ENCODE results near the gene CBX7. TPM values are rescaled to one million over a fixed set of nuclear protein-coding genes. Genes with fewer than 3 reads are reported as not detected.

CBX7 gene
- total RNA-seq = 100 to 1,000 TPM; 189 to 264 (median 206) TPM

DNA sequence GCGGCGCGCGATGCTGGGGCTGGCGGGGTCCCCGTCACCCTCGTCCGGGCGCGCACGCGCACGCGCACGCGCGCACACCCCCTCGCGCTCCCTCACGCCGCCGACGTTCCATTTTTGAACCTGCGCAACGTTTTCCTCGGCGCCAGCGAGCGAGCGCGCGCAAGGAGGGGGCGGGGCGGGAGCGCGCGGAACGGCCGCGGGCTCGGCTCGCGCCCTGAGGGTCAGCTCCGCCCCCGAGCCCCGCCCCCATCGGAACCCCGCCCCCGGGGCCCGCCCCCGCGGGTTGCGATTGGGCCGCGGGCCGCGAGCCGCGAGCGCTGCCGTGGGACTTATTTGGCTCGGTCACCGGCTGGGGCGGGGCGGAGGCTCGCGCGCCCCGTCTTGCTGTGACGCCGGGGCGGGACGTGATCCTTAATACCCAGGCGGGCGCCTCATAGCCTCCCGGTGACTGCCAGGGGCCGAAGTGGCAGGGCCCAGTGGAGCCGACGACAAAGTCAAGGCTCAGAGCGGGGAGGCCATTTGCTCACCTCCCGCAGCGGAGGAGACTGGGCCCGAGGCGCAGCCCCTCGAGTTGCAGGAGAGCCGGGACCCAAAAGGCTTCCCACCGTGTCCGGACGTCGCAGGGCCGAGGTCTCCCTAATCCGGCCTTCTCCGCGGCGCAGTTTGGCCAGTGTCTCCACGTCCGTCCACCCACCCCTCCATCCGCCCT lies at the start of gene CBX7:
TSS of gene CBX7 (minus strand) at position 170 of the 709 bp plus-strand sequence. CDS start 236 bp downstream, outside the sequence.
- Histone ChIP-seq H3K9me3 (no peaks in the 10 kb centered on the region), H3K4me1 (peaks cover 0 to 53% (median 26%) of the 10 kb centered on the region in 4 donors)
- 0 to 2% methylated on average over 10 to 47 of the region's 98 CpGs for WGBS, 2 donors

DNA sequence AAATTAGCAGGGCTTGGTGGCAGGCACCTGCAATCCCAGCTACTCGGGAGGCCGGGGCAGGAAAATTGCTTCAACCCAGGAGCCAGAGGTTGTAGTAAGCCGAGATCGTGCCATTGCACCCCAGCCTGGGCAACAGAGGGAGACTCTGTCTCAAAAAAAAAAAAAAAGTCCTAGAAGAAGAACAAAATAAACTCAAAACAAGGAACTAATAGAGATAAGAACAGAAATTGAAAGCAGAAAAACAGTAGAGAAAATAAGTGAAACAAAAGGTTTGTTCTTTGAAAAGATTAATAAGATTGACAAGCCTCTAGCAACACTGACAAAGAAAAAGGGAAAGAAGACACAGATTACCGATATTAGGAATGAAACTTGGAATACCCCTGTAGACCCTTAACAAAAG lies 45.1 kb upstream of the CBX7 start:
- DNase-seq (ENCODE audit: low spot score in 2 of 2) = no peak
- TF ChIP-seq, protein P1, sequence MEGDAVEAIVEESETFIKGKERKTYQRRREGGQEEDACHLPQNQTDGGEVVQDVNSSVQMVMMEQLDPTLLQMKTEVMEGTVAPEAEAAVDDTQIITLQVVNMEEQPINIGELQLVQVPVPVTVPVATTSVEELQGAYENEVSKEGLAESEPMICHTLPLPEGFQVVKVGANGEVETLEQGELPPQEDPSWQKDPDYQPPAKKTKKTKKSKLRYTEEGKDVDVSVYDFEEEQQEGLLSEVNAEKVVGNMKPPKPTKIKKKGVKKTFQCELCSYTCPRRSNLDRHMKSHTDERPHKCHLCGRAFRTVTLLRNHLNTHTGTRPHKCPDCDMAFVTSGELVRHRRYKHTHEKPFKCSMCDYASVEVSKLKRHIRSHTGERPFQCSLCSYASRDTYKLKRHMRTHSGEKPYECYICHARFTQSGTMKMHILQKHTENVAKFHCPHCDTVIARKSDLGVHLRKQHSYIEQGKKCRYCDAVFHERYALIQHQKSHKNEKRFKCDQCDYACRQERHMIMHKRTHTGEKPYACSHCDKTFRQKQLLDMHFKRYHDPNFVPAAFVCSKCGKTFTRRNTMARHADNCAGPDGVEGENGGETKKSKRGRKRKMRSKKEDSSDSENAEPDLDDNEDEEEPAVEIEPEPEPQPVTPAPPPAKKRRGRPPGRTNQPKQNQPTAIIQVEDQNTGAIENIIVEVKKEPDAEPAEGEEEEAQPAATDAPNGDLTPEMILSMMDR (IDR thresholded peaks at IDR 0.05) = no peak
- TF ChIP-seq EP300 (IDR thresholded peaks at IDR 0.05) (no peak), POLR2A (IDR thresholded peaks at IDR 0.05) (no peak)
- Histone ChIP-seq H3K4me1 (no peaks in the 10 kb centered on the region), H3K4me3 (no peak overlapping the region), H3K27ac (no peak overlapping the region), H3K36me3 (no peaks in the 10 kb centered on the region), H3K27me3 (peaks cover 0 to 6% of the 10 kb centered on the region in 2 donors), H3K9me3 (peaks cover 0 to 7% (median 0%) of the 10 kb centered on the region in 4 donors)
- WGBS, 2 donors = 75 to 86% methylated on average over 5 of the region's 5 CpGs

More for the DNA sequence above, at the start of gene CBX7:
- Histone ChIP-seq H3K4me3 (peak within 1 kb of the TSS; percentile 90 to 97 (median 92)), H3K36me3 (peaks cover 0 to 15% (median 0%) of the 10 kb centered on the region in 3 donors), H3K27me3 (no peaks in the 10 kb centered on the region), H3K27ac (peak within 1 kb of the TSS; percentile 97 to 100 (median 99))
- TF ChIP-seq POLR2A (IDR thresholded peaks at IDR 0.05) = peak; percentile 93 to 96
- TF ChIP-seq, protein P1 (IDR thresholded peaks at IDR 0.05) = peak in 2 of 5 experiments; percentile 7 to 32
- TF ChIP-seq EP300 (IDR thresholded peaks at IDR 0.05) = peak; percentile 51 to 99
- DNase-seq (ENCODE audit: low spot score in 2 of 2) = peak; percentile 91 to 96

DNA sequence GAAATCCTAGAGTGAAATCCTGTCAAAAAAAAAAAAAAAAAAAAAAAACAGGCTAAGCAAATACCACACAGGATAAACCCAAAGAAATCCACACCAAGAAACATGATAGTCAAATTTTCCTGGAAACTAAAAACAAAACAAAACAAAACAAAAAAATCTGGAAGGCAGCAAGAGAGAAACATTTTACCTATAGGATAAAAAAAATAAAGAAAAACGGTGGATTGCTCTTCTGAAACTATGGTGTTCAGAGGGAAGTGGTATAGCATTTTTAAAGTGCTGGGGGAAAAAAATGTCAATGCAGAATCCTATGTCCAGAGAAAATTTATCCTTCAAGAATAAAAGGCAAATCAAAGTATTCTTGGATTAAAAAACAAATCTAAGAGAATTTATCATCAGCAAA lies 41.6 kb upstream of the CBX7 start:
- Histone ChIP-seq H3K36me3 (no peaks in the 10 kb centered on the region), H3K27me3 (peaks cover 0 to 6% of the 10 kb centered on the region in 2 donors), H3K4me1 (no peaks in the 10 kb centered on the region), H3K9me3 (peaks cover 0 to 7% (median 0%) of the 10 kb centered on the region in 4 donors), H3K27ac (no peak overlapping the region), H3K4me3 (no peak overlapping the region)
- DNase-seq (ENCODE audit: low spot score in 2 of 2) = no peak
- 45 to 87% methylated on average over 1 of the region's 1 CpG for WGBS, 2 donors
- TF ChIP-seq, protein P1 (IDR thresholded peaks at IDR 0.05) = no peak
- no peak for TF ChIP-seq POLR2A (IDR thresholded peaks at IDR 0.05)

DNA sequence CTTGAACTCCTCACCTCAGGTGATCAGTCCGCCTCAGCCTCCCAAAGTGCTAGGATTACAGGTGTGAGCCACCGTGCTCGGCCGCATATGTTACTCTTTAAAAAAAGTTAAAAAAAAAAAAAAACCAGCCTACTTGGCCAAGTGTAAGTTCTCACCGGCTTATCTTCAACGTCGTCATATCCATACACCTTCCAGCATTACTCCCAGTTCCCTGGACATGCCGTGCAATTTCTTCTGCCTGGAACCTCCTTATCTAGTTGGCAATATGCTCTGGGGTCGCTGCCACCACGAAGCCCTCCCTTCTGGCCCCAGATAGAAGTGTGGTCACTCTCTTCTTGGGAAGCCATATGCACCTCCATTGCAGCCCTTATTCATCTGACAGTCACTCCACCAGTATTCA lies 36.3 kb upstream of the CBX7 start:
- Histone ChIP-seq H3K4me3 (no peak overlapping the region), H3K9me3 (peaks cover 0 to 2% (median 0%) of the 10 kb centered on the region in 4 donors), H3K27ac (no peak overlapping the region), H3K4me1 (peaks cover 0 to 24% (median 3%) of the 10 kb centered on the region in 4 donors), H3K27me3 (no peaks in the 10 kb centered on the region), H3K36me3 (no peaks in the 10 kb centered on the region)
- 89 to 91% methylated on average over 10 of the region's 10 CpGs for WGBS, 2 donors
- TF ChIP-seq, protein P1 (IDR thresholded peaks at IDR 0.05) = no peak
- TF ChIP-seq EP300 (IDR thresholded peaks at IDR 0.05) (no peak), POLR2A (IDR thresholded peaks at IDR 0.05) (no peak)
- no peak for DNase-seq (ENCODE audit: low spot score in 2 of 2)

DNA sequence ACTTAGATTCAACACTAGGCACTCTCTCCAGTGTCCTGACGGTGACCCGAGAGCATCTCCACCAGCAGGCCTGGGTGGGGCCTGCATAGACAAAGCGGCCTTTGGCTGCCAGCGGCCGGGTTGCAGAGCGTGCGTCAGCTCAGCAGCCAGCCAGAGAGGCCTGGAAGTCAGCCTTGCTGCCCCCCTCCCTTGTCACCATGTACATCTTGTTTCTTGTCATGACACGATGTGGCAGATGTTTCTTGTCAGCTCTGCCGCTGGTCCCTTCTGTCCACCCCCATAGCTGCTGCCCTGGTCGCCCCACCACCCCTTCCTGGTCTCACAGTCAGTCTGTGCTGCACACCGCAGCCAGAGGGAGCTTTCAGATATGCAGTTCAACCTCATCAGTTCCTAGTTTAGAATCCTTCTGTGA lies 33.1 kb upstream of the CBX7 start:
- 27 to 53% methylated on average over 9 to 11 of the region's 11 CpGs for WGBS, 2 donors
- DNase-seq (ENCODE audit: low spot score in 2 of 2) = peak in 1 of 2 donors; percentile 42

More for the DNA sequence above, 33.1 kb upstream of the CBX7 start:
- H3K27me3 ChIP-seq = no peaks in the 10 kb centered on the region
- H3K4me1 ChIP-seq = peaks cover 0 to 26% (median 3%) of the 10 kb centered on the region in 4 donors
- H3K9me3 ChIP-seq = peaks cover 0 to 10% (median 0%) of the 10 kb centered on the region in 4 donors
- peak overlapping the region; percentile 5 to 81 (median 49) for H3K27ac ChIP-seq
- TF ChIP-seq, protein P1 (IDR thresholded peaks at IDR 0.05) = peak; percentile 12 to 64 (median 47)
- TF ChIP-seq EP300 (IDR thresholded peaks at IDR 0.05) (peak; percentile 43 to 69), POLR2A (IDR thresholded peaks at IDR 0.05) (no peak)
- H3K36me3 ChIP-seq = no peaks in the 10 kb centered on the region
- no peak overlapping the region for H3K4me3 ChIP-seq
